IPS-18c (cell line): ENCODE measurements around the gene RELA.
"Not testable (repeated sequence)": the region's sequence is repeated elsewhere in the genome, so short reads cannot be mapped to it uniquely, and the experiment has no call there.

Source experiments
- H3K4me3 ChIP-seq: 2 replicates; pipeline ENCODE4 v1.7.0; 2013; ENCODE audit warnings: low read depth, mild to moderate bottlenecking, low read length, moderate library complexity; ENCODE audit not compliant: insufficient read depth
- H3K9me3 ChIP-seq: one replicate; pipeline ENCODE4 v1.6.1; 2013; ENCODE audit warnings: mild to moderate bottlenecking, low read length, moderate library complexity; ENCODE audit not compliant: control insufficient read depth, insufficient read depth

The RELA gene

DNA sequence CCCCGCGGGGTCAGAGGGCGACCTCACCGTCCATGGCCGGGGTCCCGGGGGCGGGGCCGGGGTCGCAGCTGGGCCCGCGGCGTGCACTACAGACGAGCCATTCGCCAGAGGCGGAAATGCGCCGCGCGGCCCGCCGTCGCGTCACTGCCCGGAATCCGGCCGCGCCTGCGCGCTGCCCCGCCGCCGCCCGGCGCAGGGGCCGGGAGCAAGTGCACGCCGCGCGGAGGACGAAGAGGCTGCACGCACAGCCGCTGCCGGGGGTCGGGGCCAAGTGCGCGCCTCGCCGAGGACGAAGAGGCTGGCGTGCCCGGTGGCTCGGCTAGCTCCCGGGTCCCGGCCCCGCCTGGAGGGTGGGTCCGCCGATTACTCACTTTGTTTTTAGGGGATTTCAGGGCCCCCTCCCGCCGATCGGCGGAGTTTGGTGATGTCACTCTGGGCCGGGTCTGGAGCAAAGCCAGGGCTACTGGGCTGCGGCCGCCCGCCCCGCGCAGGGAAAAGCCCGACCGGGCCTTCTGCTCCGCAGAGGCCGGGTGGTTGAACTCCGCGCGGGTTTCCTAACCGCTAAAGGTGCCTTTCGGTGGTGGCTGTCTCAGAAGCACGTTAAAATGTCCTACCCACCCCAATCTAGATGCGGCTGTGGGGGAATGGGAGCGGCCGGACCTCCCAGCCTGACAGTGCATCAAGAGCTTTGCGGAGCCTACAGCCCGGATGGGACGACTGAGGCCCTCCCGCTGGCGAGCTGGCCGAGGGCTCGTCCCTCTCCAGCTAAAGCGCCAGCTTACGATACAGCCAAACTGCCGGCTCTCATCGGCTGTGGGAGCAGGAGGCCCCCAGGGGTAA is at the start of gene RELA:
TSS of gene RELA (minus strand) at position 118 of the 840 bp plus-strand sequence. CDS start at position 34, 84 bp downstream.
- H3K4me3 ChIP-seq: peak within 1 kb of the TSS; percentile 92
- H3K9me3 ChIP-seq: no peaks in the 10 kb centered on the region

GRCh38 chr11:65711785-65712632 is 49.3 kb upstream of the RELA start, which contains the start of gene KAT5:
TSS of gene KAT5 (plus strand) at chr11:65712252. CDS start at chr11:65712268, 16 bp downstream.
- no peaks in the 10 kb centered on the region for H3K9me3 ChIP-seq

GRCh38 chr11:65710421-65710820 is 47.7 kb upstream of the RELA start:
- Histone ChIP-seq H3K4me3 (no peak overlapping the region), H3K9me3 (no peaks in the 10 kb centered on the region)

More at GRCh38 chr11:65711785-65712632, 49.3 kb upstream of the RELA start, which contains the start of gene KAT5:
- H3K4me3 ChIP-seq: peak within 1 kb of the TSS; percentile 57

DNA sequence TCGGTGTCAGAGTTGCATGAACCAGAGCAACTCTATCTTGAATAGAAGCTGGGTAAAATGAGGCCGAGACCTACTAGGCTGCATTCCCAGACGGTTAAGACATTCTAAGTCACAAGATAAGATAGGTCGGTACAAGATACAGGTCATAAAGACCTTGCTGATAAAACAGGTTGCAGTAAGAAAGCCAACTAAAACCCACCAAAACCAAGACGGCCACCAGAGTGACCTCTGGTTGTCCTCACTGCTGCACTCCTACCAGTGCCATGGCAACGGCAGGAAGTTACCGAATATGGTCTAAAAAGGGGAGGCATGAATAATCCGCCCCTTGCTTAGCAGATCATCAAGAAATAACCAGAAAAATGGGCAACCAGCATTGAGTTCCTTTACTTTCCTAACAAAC is 46.9 kb upstream of the RELA start:
- Histone ChIP-seq H3K4me3 (no peak overlapping the region), H3K9me3 (no peaks in the 10 kb centered on the region)

DNA sequence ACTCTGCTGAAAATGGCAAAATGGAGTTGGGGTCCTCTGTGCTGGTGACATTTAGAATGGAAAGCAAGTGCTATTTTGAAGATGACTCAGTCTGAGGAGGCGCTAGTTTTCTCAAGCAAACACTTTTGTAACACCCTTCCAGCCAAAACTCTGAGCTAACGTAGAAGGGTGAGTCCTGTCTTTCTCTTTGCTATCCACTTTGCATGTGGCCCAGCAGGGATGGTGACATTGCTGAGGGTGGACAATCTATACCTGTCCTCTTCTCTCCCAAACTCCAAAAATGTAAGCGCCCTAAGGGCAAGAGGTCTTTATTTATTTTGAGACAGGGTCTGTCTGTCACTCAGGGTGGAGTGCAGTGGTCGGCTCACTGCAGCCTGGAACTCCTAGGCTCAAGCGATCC is 45.7 kb upstream of the RELA start:
- Histone ChIP-seq H3K4me3 (no peak overlapping the region), H3K9me3 (no peaks in the 10 kb centered on the region)

- H3K9me3 ChIP-seq, H3K4me3 ChIP-seq: not testable (repeated sequence)
Measured at GRCh38 chr11:65707002-65707401, 44.3 kb upstream of the RELA start.

DNA sequence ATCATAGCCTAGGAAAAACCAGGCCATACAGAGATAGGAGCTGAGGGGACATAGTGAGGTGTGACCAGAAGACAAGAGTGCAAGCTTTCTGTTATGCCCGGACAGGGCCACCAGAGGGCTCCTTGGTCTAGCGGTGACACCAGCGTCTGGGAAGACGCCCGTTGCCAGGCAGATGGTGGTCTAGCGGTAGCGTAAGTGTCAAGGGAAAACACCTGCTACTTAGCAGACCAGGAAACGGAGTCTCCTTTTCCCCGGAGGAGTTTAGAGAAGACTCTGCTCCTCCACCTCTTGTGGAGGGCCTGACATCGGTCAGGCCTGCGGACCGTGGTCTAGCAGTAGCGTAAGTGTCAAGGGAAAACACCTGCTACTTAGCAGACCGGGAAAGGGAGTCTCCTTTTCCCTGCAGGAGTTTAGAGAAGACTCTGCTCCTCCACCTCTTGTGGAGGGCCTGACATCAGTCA is 43.6 kb upstream of the RELA start:
- peak overlapping the region; percentile 11; the same call in 1 of the 2 replicates for H3K4me3 ChIP-seq
- H3K9me3 ChIP-seq: not testable (repeated sequence)

- H3K4me3 ChIP-seq: no peak overlapping the region
- H3K9me3 ChIP-seq: no peaks in the 10 kb centered on the region
Measured at GRCh38 chr11:65703846-65704245, 41.1 kb upstream of the RELA start.

DNA sequence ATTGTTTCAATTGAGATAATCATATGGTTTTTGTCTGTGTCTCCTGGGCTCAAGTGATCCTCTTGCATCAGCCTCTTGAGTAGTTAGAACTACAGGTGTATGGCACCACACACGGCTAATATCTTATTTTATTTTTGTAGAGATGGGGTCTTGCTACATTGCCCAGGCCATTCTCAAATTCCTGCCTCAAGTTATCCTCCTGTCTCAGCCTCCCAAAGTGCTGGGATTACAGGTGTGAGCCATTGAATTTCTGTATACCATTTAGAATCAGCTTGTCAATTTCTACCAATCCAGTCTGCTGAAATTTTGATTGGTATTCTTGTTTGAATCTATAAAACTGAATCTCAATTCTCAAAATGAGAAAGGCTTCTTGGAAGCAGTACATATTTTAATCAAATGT is 39.0 kb upstream of the RELA start:
- no peaks in the 10 kb centered on the region for H3K9me3 ChIP-seq
- H3K4me3 ChIP-seq: no peak overlapping the region

- Histone ChIP-seq H3K9me3 (no peaks in the 10 kb centered on the region), H3K4me3 (no peak overlapping the region)
Measured at GRCh38 chr11:65700399-65700798, 37.7 kb upstream of the RELA start.

GRCh38 chr11:65699306-65699705 is 36.6 kb upstream of the RELA start:
- H3K4me3 ChIP-seq: no peak overlapping the region
- no peaks in the 10 kb centered on the region for H3K9me3 ChIP-seq

GRCh38 chr11:65698205-65698604 is 35.5 kb upstream of the RELA start:
- Histone ChIP-seq H3K4me3 (no peak overlapping the region), H3K9me3 (no peaks in the 10 kb centered on the region)

DNA sequence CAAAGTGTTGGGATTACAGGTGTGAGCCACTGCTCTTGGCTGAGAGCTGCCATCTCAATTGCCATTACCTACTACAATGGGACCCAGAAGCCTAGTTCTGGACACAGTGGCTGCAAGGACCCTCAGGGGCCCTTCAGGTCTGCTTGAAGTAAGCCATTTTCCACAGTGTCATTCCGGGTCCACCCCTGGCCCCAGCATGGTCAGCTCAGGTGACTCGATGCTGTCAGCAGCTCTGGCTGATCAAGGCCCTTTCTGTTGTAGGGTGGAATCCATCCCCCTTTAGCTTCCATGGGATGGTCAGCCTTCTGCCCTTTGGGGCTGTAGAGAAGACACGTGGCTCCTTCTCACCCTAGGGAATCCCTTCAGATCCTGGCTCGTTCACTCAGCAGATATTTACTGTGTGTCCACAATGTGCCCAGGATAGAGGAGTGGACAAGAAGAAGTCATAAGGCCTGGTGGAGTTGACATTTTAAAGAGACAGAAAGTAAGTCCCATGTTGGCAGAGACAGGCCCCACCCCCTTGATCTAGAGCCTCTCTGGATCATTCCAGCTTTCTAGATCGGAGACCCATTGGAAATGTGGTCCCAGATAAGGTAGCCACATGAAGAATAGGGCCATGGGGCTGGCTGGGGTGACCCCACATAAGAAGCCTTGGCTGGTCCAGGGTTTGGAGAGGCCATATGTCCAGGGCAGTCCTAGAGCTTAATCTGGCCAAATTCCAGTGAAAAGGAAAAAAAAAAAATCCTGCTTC is 34.3 kb upstream of the RELA start:
- Histone ChIP-seq H3K4me3 (no peak overlapping the region), H3K9me3 (no peaks in the 10 kb centered on the region)

- H3K9me3 ChIP-seq: no peaks in the 10 kb centered on the region
- H3K4me3 ChIP-seq: no peak overlapping the region
Measured at GRCh38 chr11:65695459-65696241, 32.9 kb upstream of the RELA start.

- Histone ChIP-seq H3K4me3 (no peak overlapping the region), H3K9me3 (no peaks in the 10 kb centered on the region)
Measured at GRCh38 chr11:65692367-65692766, 29.7 kb upstream of the RELA start.

DNA sequence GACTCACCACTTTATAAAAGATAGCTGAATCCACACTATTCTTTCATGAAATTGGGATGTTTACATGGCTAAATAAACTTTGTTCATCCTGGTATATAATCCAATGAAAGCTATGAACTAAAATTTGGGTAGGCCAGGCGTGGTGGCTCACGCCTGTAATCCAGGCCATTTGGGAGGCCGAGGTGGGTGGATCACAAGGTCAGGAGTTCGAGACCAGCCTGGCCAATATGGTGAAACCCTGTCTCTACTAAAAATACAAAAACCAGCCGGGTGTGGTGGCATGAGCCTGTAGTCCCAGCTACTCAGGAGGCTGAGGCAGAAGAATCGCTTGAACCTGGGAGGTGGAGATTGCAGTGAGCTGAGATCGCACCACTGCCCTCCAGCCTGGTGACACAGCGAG is 29.1 kb upstream of the RELA start:
- H3K9me3 ChIP-seq: not testable (repeated sequence)

More for the DNA sequence above, 29.1 kb upstream of the RELA start:
- H3K4me3 ChIP-seq: not testable (repeated sequence)
